ENCODE data around the gene RBM4B.

RBM4B gene

GRCh38 chr11:66686100-66686785, 8.6 kb upstream of the RBM4B start:
- DNase-seq = no peak

DNA sequence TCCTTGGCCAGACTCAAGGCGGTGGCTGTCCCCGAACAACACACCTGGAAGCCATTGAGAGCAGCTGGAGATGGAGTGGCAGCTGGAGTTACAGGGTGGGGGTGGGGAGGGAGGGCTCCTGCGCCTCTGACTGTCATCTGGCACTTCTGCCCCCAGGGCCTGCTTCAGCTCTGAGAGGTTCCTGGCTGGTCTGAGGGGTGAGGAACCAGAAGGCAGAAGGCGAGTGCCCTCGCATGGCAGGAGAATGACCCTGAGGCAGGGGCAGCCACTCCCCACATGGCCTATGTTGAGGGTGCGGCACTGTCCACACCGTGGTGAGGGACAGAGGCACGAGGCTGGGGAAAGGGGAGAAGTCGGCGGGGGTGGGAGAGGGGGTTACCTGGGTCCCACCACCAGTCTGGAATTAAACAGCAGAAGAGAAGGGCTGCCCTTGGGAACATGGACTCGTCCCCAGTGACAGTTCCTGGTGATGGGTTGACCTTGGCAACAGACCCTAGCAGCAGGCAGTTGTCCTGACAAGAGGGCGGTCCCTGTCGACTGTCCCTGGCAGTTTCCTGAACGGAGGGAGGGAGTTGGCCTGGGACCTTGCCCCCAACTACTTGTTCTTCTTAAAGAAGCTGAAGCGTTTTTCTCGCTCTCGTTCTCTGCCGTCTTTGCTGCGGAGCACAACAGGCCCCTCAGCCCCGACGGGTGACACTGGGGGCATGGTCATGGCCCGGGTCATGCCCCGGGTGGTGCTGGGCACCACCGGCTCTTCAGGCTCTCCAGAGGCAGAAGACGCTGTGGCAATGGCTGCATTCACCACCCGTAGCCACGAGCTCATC, 7.8 kb upstream of the RBM4B start:
- no peak for DNase-seq

GRCh38 chr11:66684635-66685034, 6.9 kb upstream of the RBM4B start:
- no peak for DNase-seq

GRCh38 chr11:66683877-66684276, 6.2 kb upstream of the RBM4B start:
- no peak for DNase-seq

DNA sequence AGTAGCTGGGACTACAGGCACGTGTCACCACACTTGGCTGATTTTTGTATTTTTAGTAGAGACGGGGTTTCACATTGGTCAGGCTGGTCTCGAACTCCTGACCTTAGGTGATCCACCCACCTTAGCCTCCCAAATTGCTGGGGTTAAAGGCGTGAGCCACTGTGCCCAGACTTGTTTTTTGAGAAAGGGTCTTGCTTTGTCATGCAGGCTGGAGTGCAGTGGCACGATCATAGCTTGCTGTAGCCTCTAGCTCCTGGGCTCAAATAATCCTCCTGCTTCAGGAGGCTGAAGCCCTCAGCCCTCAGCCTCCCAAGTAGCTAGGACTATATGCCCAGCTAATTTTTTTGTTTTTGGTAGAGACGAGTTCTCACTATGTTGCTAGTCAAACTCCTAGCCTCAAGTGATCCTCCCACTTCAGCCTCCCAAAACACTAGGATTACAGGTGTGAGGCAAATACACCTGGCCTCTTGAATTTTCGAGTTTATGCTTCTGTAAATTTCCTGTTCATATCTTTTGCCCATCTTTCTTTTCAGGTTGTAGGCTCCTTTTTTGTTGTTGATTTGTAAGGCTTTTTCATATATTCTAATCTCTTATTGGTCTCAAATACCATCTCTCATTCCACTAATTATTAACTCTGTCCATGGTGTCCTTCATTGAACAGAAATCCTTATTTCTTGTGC, 3.4 kb upstream of the RBM4B start:
- no peak for DNase-seq

- DNase-seq = no peak
Observed at GRCh38 chr11:66676931-66677598, 622 bp downstream of the RBM4B start.

DNA sequence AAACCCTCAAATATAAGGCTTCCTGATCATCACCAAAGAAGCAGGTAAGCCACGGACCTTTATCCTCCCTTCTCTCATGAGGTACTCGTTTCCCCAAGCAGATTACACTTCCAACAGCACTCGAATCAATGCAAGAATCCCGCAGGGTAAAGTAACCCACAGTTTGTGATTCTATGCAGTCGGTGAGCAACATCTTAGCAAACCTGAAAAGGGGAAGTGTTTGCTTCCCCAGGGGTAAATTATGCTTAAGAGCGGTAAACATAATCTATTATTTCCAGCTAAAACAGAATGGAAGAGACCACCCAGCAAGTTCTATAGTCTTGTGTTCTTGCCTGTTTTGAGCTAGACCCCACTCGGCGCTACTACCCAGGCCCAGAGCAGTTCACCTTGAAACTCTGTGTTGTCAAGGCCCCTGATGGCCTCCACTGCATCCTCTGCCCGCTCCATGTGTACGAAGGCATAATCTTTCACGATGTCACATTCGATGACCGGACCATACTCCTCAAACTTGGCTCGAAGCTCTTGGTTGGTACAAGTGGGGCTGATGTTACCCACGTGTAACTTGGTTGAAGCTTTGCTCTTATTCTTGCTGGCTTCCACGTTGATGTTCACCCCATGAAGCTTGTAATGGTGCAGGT, 1.3 kb downstream of the RBM4B start:
- peak; percentile 42 for DNase-seq

DNA sequence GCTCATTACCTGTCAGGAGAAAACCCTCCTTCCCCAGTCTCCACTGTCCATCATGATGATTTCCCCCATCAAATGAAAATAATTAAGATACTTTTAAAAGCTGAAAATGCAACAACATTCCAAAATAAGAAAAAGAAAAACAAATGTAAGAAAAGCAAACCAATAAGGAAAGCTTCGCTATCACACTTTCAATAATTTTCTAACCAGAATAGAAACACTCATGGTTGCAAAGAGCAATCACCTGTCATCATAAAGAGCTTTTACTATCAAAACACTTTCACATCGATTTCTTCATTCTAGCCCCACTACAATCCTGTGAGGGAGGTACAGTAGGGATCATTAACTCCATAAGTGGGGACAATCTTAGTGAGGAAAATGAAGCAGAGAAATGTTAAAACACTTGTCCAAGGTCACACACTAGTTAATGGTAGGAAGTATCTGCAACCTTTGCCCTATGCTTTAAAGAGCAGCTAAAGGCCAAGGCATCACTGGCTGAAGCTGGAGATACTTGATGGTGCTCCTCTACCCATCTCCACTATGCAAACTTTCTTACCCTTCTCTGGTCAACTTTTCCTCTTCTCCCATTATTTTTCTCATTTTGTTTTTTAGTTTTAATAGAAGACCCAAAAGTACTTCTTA, 2.6 kb downstream of the RBM4B start:
- no peak for DNase-seq

GRCh38 chr11:66670816-66671215, 6.9 kb downstream of the RBM4B start:
- DNase-seq = no peak

DNA sequence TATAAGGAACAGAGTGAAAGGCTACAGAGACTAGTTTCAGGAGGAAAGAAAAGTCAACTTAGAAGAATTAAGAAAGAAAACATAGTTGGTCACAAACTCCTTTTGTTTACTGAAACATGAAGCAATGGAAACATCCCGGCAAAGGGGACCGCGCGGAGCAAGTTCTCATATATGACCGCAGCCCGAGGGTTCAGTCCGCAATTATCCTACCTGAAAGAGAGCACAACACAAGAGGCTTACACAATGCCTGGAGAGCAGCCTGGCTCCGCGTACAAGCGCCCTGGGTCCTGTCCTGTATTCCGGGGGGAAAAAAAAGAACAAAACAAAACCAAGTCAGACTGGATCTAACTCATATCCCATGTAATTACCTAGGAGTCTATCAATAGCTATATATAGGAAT, 12.3 kb downstream of the RBM4B start:
- no peak for DNase-seq

DNA sequence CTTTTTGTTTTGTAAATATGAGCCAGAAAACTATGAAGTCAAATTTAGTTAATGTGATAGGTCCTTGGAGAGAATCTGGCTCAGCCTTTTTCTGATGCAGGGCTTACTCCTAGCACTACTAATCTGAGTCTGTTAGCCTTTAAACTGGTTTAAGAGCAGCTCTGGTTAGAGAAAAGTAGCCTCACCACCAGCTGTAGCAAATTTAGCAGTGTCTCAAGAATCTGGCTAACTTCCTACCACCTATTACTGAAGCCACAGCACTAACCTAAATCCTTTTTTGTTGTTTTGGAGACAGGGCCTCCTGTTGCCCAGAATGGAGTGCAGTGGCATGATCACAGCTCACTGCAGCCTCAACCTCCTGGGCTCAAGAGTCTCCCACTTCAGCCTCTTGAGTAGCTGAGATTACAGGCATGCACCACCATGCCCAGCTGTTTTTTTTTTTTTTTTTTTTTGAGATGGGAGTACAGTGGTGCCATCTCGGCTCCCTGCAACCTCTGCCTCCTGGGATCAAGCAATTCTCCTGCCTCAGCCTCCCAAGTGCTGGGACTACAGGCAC, 13.9 kb downstream of the RBM4B start:
- no peak for DNase-seq

DNA sequence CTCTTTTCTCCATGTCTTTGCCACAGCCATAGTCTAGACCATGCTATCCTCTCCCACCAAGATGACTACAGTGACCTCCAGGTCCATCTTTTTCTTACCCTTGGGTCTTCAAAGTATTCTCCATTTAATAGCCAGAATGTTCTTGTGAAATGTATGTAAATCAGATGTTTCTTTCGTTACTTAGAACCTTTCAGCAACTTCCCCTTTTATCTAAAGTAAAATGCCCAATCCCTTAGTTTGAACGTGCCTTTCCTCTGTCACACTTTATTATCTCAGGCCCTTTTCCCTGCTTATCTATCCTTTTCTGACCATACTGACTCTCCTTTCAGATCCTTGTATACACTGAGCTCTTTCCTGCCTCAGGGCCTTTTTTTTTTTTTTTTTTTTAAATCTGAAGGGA, 17.9 kb downstream of the RBM4B start:
- DNase-seq = peak; percentile 72

GRCh38 chr11:66653123-66653522, 24.6 kb downstream of the RBM4B start:
- DNase-seq = no peak

GRCh38 chr11:66652651-66653050, 25.0 kb downstream of the RBM4B start:
- no peak for DNase-seq

GRCh38 chr11:66651016-66651415, 26.7 kb downstream of the RBM4B start:
- DNase-seq = no peak

GRCh38 chr11:66649903-66650302, 27.8 kb downstream of the RBM4B start:
- no peak for DNase-seq

- no peak for DNase-seq
Observed at GRCh38 chr11:66646828-66647227, 30.9 kb downstream of the RBM4B start.

DNA sequence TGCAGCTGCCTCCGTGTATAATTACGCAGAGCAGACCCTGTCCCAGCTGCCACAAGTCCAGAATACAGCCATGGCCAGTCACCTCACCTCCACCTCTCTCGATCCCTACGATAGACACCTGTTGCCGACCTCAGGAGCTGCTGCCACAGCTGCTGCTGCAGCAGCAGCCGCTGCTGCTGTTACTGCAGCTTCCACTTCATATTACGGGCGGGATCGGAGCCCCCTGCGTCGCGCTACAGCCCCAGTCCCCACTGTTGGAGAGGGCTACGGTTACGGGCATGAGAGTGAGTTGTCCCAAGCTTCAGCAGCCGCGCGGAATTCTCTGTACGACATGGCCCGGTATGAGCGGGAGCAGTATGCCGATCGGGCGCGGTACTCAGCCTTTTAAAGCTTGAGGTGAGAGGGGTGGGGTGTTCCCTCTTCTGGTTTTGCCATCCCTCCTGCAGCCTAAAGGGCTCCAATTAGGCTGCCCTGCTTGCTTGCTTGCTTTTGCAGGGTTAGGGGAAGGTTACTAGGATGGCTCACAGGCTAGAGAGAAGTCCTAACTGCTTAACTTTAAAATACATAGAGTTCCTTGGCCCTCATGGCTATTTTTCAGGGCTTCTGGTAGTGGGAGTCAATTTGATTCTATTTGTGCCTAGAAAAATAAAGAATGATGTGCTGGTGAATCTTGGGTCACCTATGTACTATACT, 33.8 kb downstream of the RBM4B start:
- no peak for DNase-seq

- DNase-seq = no peak
Observed at GRCh38 chr11:66641834-66642233, 35.9 kb downstream of the RBM4B start.

GRCh38 chr11:66639814-66640340, 37.8 kb downstream of the RBM4B start:
- peak; percentile 30 for DNase-seq

All from hematopoietic multipotent progenitor cell treated with erythropoietin and hydrocortisone succinate and interleukin-3 and kit ligand, for 4 days (in vitro differentiated cells).